Ovary (tissue), 9 donors: ENCODE measurements around the gene WSB1. TPM values are rescaled to one million over a fixed set of nuclear protein-coding genes. Genes with fewer than 3 reads are reported as not detected.

Experiments
- DNase-seq, 5 donors: peaks; one replicate each; pipeline ENCODE4 v3.0.0-alpha.2; 2019 to 2020
- H3K27ac ChIP-seq, 2 donors: fragments of 200-600 bp; one replicate each; pipeline versions ENCODE4 v1.5.1 to v1.8.0; 2019 to 2022
- H3K27me3 ChIP-seq: fragments of 200-600 bp; one replicate; pipeline ENCODE4 v1.8.0; 2022
- H3K36me3 ChIP-seq: fragments of 200-600 bp; sonication (generic); one replicate; pipeline ENCODE4 v1.5.1; 2019
- H3K4me1 ChIP-seq: one replicate; pipeline ENCODE4 v1.8.1; 2013; ENCODE audit warnings: mild to moderate bottlenecking, moderate library complexity; ENCODE audit not compliant: insufficient read depth
- H3K4me3 ChIP-seq: fragments of 200-600 bp; sonication (generic); one replicate; pipeline ENCODE4 v1.5.1; 2017
- H3K9me3 ChIP-seq, 2 donors: fragments of 200-600 bp in 1 of 2; sonication (generic) in 1 of 2; one replicate each; pipeline versions ENCODE4 v1.5.1 to v1.8.1; 2013 to 2019; ENCODE audit warnings: mild to moderate bottlenecking in 1 of 2, moderate library complexity in 1 of 2
- EP300 ChIP-seq: sonication (generic); formaldehyde crosslinking; IDR thresholded peaks from one replicate; pipeline ENCODE4 v1.6.1; 2017; ENCODE audit warnings: antibody characterized with exemption
- POLR2A ChIP-seq: fragments of 450-650 bp; IDR thresholded peaks from one replicate; pipeline ENCODE4 v1.6.1; 2017; ENCODE audit warnings: antibody characterized with exemption, mild to moderate bottlenecking, moderate library complexity
- WGBS, 3 donors: extraction: QIAGEN DNeasy Blood & Tissue Kit in 1 of 3; methylation state at CpG; one replicate each; pipeline versions ENCODE4 v1.1.5 to v1.1.7; 2013 to 2017; 5-methylcytosine and 5-hydroxymethylcytosine counted together
- intact Hi-C, 4 donors: fragments of 100-400 bp; cut with DNase I; formaldehyde crosslinking; loops; one replicate each; pipeline versions ENCODE4 v1.11.0 to v1.15.1; 2022 to 2023
- polyA plus RNA-seq, 2 donors: library from polyadenylated mRNA; stranded (reverse); fragments of 200-250 nt in 1 of 2; fragments of 350-450 nt in 1 of 2; fragmentation: Illumina TruSeq in 1 of 2; extraction: RNeasy Lipid Tissue Mini Kit (QIAGEN cat#74804) in 1 of 2; gene quantifications; one replicate each; pipeline ENCODE4 v1.2.3, GENCODE V29; 2013 to 2014
- total RNA-seq, 7 donors: library from RNA; depleted of rRNA in 2 of 7; stranded (reverse); fragments of >200 nt in 2 of 7; fragmentation: NEBNext Ultra II Directional in 3 of 7; extraction: Animal tissue kit (Norgen Biotek cat#: 25700) in 3 of 7; gene quantifications; one replicate each; pipeline versions ENCODE4 v1.1.0 to v1.2.4, GENCODE V29; 2016 to 2023
- TF ChIP-seq, protein P1 (sequence below), 3 donors: fragments of 450-650 bp in 2 of 3; fragments of 200-600 bp in 1 of 3; IDR thresholded peaks; one replicate each; pipeline versions ENCODE4 v1.5.1 to v1.8.0; 2016 to 2022; ENCODE audit warnings: antibody characterized with exemption in 3 of 3, mild to moderate bottlenecking in 1 of 3
- donor health status: DM: no; HTN: no; CAD: no; lungs with moderate emphysema.
- donor health status: DM: no; HTN: no; CAD: no.
- donor health status: Bipolar disorder and iron deficiency.
- donor health status: DM: yes; HTN: yes; CAD: no.
- donor health status: DM: no; HTN: no; CAD: no.
- donor health status: DM: yes; HTN: yes; CAD: no.

WSB1 gene
- total and polyA plus RNA-seq, 9 donors: 88.9 to 214 (median 168) TPM

- TF ChIP-seq, protein P1, sequence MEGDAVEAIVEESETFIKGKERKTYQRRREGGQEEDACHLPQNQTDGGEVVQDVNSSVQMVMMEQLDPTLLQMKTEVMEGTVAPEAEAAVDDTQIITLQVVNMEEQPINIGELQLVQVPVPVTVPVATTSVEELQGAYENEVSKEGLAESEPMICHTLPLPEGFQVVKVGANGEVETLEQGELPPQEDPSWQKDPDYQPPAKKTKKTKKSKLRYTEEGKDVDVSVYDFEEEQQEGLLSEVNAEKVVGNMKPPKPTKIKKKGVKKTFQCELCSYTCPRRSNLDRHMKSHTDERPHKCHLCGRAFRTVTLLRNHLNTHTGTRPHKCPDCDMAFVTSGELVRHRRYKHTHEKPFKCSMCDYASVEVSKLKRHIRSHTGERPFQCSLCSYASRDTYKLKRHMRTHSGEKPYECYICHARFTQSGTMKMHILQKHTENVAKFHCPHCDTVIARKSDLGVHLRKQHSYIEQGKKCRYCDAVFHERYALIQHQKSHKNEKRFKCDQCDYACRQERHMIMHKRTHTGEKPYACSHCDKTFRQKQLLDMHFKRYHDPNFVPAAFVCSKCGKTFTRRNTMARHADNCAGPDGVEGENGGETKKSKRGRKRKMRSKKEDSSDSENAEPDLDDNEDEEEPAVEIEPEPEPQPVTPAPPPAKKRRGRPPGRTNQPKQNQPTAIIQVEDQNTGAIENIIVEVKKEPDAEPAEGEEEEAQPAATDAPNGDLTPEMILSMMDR (IDR thresholded peaks at IDR 0.05): no peak
- TF ChIP-seq EP300 (no peak), POLR2A (no peak)
- Histone ChIP-seq H3K4me3 (no peak overlapping the region), H3K27me3 (no peaks in the 10 kb centered on the region), H3K4me1 (peaks cover 2% of the 10 kb centered on the region), H3K27ac (no peak overlapping the region), H3K9me3 (no peaks in the 10 kb centered on the region), H3K36me3 (no peaks in the 10 kb centered on the region)
- no peak for DNase-seq
- intact Hi-C loops: no loop called here
- WGBS, 3 donors: 93 to 96% (median 94%) methylated on average over 9 of the region's 9 CpGs
These were observed 45.4 kb downstream of the WSB1 start for GRCh38 chr17:27339198-27339835.

- H3K9me3 ChIP-seq: no peaks in the 10 kb centered on the region
- WGBS, 3 donors: 90 to 91% (median 90%) methylated on average over 2 of the region's 2 CpGs
- H3K27me3 ChIP-seq: no peaks in the 10 kb centered on the region
- no peaks in the 10 kb centered on the region for H3K36me3 ChIP-seq
- DNase-seq: no peak
- H3K4me3 ChIP-seq: no peak overlapping the region
- H3K4me1 ChIP-seq: peaks cover 2% of the 10 kb centered on the region
- no peak overlapping the region for H3K27ac ChIP-seq
- intact Hi-C loops: no loop called here
- TF ChIP-seq, protein P1 (IDR thresholded peaks at IDR 0.05): no peak
- TF ChIP-seq EP300: no peak
- TF ChIP-seq POLR2A: no peak
These were observed 46.1 kb downstream of the WSB1 start for GRCh38 chr17:27339836-27340550.

DNA sequence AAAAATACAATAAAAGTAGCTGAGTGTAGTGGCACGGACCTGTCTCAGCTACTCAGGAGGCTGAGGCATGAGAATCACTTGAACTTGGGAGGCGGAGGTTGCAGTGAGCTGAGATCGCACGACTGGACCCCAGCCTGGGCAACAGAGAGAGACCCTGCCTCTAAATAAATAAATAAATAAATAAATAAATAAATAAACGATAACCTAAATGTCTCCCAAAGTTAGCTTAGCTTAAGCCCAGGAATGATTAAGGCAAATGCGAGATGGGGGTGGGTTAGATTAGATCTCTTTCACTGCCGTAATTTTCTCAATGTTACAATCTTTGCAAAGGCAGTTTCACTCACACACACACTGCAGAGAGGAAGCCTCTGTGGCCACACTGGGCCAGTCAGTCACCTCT lies 46.7 kb downstream of the WSB1 start:
- no peak for DNase-seq
- WGBS, 3 donors: 86 to 87% (median 87%) methylated on average over 7 of the region's 7 CpGs
- H3K4me3 ChIP-seq: no peak overlapping the region
- no peaks in the 10 kb centered on the region for H3K27me3 ChIP-seq
- intact Hi-C loops: no loop called here
- peaks cover 2% of the 10 kb centered on the region for H3K4me1 ChIP-seq
- TF ChIP-seq, protein P1 (IDR thresholded peaks at IDR 0.05): no peak
- no peak for TF ChIP-seq EP300
- TF ChIP-seq POLR2A: no peak
- no peaks in the 10 kb centered on the region for H3K9me3 ChIP-seq
- no peaks in the 10 kb centered on the region for H3K36me3 ChIP-seq
- H3K27ac ChIP-seq: no peak overlapping the region

GRCh38 chr17:27341041-27341471 lies 47.1 kb downstream of the WSB1 start:
- Histone ChIP-seq H3K36me3 (no peaks in the 10 kb centered on the region), H3K4me3 (no peak overlapping the region), H3K9me3 (no peaks in the 10 kb centered on the region), H3K4me1 (peaks cover 2% of the 10 kb centered on the region), H3K27ac (no peak overlapping the region), H3K27me3 (no peaks in the 10 kb centered on the region)
- no peak for DNase-seq
- 27 to 44% (median 35%) methylated on average over 4 of the region's 4 CpGs for WGBS, 3 donors
- intact Hi-C loops: no loop called here
- TF ChIP-seq POLR2A (no peak), EP300 (no peak)
- TF ChIP-seq, protein P1 (IDR thresholded peaks at IDR 0.05): no peak
